Tibial artery (tissue), 4 donors: ENCODE measurements around the gene RBM44.
"Not testable (repeated sequence)": the region's sequence is repeated elsewhere in the genome, so short reads cannot be mapped to it uniquely, and the experiment has no call there.

Experiments
- DNase-seq, 2 donors: peaks; one replicate each; pipeline ENCODE4 v3.0.0-alpha.2; 2019
- H3K27ac ChIP-seq, 2 donors: fragments of 200-600 bp; sonication (generic) in 1 of 2; 1 replicate in 1 of 2; 2 replicates in 1 of 2; pipeline ENCODE4 v1.5.1; 2018 to 2019; ENCODE audit warnings: mild to moderate bottlenecking in 1 of 2
- H3K27me3 ChIP-seq, 2 donors: fragments of 200-600 bp; sonication (generic) in 1 of 2; one replicate each; pipeline versions ENCODE4 v1.5.1 to v1.6.0; 2016 to 2019
- H3K36me3 ChIP-seq, 3 donors: fragments of 200-600 bp; sonication (generic) in 2 of 3; one replicate each; pipeline ENCODE4 v1.5.1; 2016 to 2019; ENCODE audit warnings: mild to moderate bottlenecking in 2 of 3
- H3K4me1 ChIP-seq, 4 donors: fragments of 200-600 bp; sonication (generic) in 2 of 4; 1 replicate in 3 of 4; 2 replicates in 1 of 4; pipeline ENCODE4 v1.5.1; 2016 to 2019
- H3K4me3 ChIP-seq, 2 donors: fragments of 200-600 bp; sonication (generic) in 1 of 2; 1 replicate in 1 of 2; 2 replicates in 1 of 2; pipeline ENCODE4 v1.5.1; 2018 to 2019; ENCODE audit warnings: mild to moderate bottlenecking in 2 of 2
- H3K9me3 ChIP-seq, 3 donors: fragments of 200-600 bp; sonication (generic) in 1 of 3; one replicate each; pipeline ENCODE4 v1.5.1; 2016 to 2019
- intact Hi-C: fragments of 100-400 bp; cut with DNase I; formaldehyde crosslinking; loops from one replicate; pipeline ENCODE4 v1.15.0; 2023; ENCODE audit warnings: low total_unique reads
- TF ChIP-seq, protein P1 (sequence below), 2 experiments: fragments of 200-600 bp in 1 of 2; fragments of 450-650 bp in 1 of 2; IDR thresholded peaks; one replicate each; pipeline ENCODE4 v1.5.1; 2017 to 2019; ENCODE audit warnings: antibody characterized with exemption in 2 of 2, mild to moderate bottlenecking in 1 of 2, moderate library complexity in 1 of 2

The RBM44 gene

DNA sequence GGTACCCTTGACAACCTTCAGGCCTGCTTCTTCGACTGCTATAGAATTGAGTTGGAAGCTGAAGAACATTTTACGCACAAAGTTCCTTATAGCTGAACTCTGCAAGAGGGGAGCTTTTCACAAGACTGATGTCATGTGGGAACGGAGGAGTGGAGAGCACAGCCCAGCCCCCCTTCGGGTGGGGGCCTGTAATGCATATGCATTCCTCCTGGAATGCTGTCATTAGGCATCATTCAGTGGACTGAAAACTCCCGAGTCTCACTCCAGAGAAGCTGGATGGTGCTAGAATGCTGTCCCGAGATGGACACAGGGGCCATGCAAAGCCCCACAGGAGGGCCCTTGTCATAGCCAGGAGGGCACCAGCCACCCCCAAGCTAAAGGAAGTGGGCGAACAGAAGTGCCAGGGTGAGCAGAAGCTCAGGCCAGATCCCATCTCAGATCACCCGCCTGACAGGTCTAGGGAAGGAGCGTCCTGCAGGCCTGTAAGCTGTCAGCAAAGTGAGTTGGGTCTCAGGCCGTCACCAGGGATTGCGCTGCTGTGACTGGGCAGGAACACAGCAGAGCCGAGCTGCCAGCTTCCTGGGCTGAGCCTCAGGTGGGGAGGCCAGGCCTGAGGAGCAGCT lies 43.8 kb upstream of the RBM44 start:
- intact Hi-C loops: no loop called here
- Histone ChIP-seq H3K27me3 (no peaks in the 10 kb centered on the region), H3K36me3 (peaks cover 92 to 97% (median 95%) of the 10 kb centered on the region in 3 donors)

GRCh38 chr2:237757616-237758015 lies 41.0 kb upstream of the RBM44 start:
- H3K27me3 ChIP-seq: no peaks in the 10 kb centered on the region
- no peaks in the 10 kb centered on the region for H3K9me3 ChIP-seq
- intact Hi-C loops: no loop called here
- H3K4me3 ChIP-seq: no peak overlapping the region
- peaks cover 93 to 100% (median 94%) of the 10 kb centered on the region in 3 donors for H3K36me3 ChIP-seq
- H3K27ac ChIP-seq: no peak overlapping the region
- DNase-seq: no peak
- H3K4me1 ChIP-seq: no peaks in the 10 kb centered on the region
- TF ChIP-seq, protein P1, sequence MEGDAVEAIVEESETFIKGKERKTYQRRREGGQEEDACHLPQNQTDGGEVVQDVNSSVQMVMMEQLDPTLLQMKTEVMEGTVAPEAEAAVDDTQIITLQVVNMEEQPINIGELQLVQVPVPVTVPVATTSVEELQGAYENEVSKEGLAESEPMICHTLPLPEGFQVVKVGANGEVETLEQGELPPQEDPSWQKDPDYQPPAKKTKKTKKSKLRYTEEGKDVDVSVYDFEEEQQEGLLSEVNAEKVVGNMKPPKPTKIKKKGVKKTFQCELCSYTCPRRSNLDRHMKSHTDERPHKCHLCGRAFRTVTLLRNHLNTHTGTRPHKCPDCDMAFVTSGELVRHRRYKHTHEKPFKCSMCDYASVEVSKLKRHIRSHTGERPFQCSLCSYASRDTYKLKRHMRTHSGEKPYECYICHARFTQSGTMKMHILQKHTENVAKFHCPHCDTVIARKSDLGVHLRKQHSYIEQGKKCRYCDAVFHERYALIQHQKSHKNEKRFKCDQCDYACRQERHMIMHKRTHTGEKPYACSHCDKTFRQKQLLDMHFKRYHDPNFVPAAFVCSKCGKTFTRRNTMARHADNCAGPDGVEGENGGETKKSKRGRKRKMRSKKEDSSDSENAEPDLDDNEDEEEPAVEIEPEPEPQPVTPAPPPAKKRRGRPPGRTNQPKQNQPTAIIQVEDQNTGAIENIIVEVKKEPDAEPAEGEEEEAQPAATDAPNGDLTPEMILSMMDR (IDR thresholded peaks at IDR 0.05): no peak

More for the DNA sequence above, 43.8 kb upstream of the RBM44 start:
- Histone ChIP-seq H3K4me3 (no peak overlapping the region), H3K9me3 (no peaks in the 10 kb centered on the region), H3K4me1 (no peaks in the 10 kb centered on the region), H3K27ac (no peak overlapping the region)
- TF ChIP-seq, protein P1 (IDR thresholded peaks at IDR 0.05): no peak
- DNase-seq: peak in 1 of 2 donors; percentile 40

GRCh38 chr2:237758185-237758584 lies 40.4 kb upstream of the RBM44 start:
- H3K27me3 ChIP-seq: no peaks in the 10 kb centered on the region
- intact Hi-C loops: no loop called here
- TF ChIP-seq, protein P1 (IDR thresholded peaks at IDR 0.05): no peak
- H3K4me1 ChIP-seq: no peaks in the 10 kb centered on the region
- no peak overlapping the region for H3K27ac ChIP-seq
- no peak overlapping the region for H3K4me3 ChIP-seq
- H3K36me3 ChIP-seq: peaks cover 90 to 100% (median 94%) of the 10 kb centered on the region in 3 donors
- DNase-seq: no peak
- H3K9me3 ChIP-seq: no peaks in the 10 kb centered on the region

DNA sequence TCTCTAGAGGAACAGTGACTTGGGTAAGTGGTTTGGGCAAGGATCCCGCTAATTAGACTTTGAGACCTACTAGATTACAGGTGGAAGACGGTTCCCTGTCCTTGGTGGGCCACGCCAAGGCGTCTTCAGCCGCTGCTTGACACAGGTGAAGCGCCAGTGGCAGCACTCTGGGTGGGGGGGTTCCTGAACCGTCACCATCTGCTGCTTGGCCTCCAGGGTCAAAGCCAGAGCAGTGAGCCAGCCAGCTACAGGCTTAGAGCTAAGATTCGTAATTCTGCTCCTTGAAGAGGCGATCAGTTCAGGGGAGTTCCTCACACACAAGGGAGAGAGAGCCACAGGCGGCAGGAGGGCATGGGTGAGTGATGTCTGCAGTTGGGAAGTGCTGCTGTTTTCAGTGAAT lies 39.4 kb upstream of the RBM44 start:
- DNase-seq: no peak
- TF ChIP-seq, protein P1 (IDR thresholded peaks at IDR 0.05): no peak
- H3K4me3 ChIP-seq: no peak overlapping the region
- no peaks in the 10 kb centered on the region for H3K4me1 ChIP-seq
- H3K36me3 ChIP-seq: peaks cover 87 to 98% (median 96%) of the 10 kb centered on the region in 3 donors
- intact Hi-C loops: no loop called here
- no peaks in the 10 kb centered on the region for H3K27me3 ChIP-seq
- H3K27ac ChIP-seq: no peak overlapping the region
- H3K9me3 ChIP-seq: no peaks in the 10 kb centered on the region

DNA sequence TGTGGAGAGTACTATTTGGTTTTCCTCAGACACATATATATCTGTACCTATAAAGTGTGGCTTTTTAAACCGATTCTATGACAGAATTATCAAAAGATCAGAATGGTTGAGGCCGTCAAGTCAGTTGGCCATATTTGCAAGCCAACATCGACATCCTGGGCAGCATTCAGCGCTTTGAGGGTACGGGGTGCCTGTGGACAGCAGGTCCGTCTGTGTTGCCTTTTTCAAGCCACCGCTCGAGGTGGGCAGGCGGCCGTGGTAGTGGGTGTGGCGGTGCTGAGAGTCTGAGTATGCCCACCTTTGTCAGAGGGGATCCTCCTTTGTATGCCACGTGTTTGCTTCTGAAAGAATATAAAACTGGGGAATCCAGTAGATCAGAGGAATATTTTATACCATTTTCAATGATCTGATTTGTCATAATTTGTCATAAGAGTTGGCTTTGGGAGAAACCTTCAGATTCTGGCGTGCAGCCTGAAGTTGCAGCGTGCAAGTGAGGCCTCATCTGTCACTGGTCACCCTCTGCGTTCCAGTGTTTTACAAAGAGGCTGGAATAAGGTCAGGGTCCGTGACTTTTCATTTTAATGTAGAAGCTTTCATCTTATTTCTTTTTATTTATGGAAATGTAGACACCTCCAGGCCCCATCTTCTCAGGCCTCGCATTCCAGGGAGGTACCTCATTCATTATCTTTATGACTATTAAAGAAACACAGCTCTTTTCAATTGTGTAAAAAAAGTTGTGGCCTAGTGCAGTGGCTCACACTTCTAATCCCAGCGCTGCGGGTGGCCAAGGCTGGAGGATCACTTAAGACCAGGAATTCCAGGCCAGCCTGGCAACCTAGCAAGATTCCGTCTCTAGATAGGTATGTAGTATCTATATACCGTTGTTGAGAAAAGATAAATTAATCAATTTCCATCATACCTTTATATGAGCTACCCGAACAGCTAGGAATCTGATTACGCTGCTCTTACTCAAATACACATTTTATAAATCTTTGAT lies 37.8 kb upstream of the RBM44 start:
- Histone ChIP-seq H3K9me3 (no peaks in the 10 kb centered on the region), H3K27ac (no peak overlapping the region), H3K4me3 (no peak overlapping the region), H3K4me1 (peaks cover 0 to 2% (median under 1%) of the 10 kb centered on the region in 4 donors), H3K36me3 (peaks cover 73 to 85% (median 84%) of the 10 kb centered on the region in 3 donors), H3K27me3 (no peaks in the 10 kb centered on the region)
- TF ChIP-seq, protein P1 (IDR thresholded peaks at IDR 0.05): no peak
- DNase-seq: no peak
- intact Hi-C loops: loop anchor here (10.0 kb wide), 1 partner anchor 646 kb away; no protein-coding TSS in a partner anchor

GRCh38 chr2:237762291-237763182 lies 36.0 kb upstream of the RBM44 start:
- H3K9me3 ChIP-seq, H3K4me3 ChIP-seq, DNase-seq, H3K27me3 ChIP-seq, H3K27ac ChIP-seq: not testable (repeated sequence)
- Histone ChIP-seq H3K4me1 (peaks cover 0 to 19% (median 6%) of the 10 kb centered on the region in 4 donors), H3K36me3 (peaks cover 56 to 81% (median 78%) of the 10 kb centered on the region in 3 donors)
- intact Hi-C loops: loop anchor here (10.0 kb wide), 1 partner anchor 648 kb away; no protein-coding TSS in a partner anchor
